Uterus (tissue), 2 donors: ENCODE results near the gene IFIT2.

Experiments
- CTCF ChIP-seq, 4 experiments: fragments of 200-600 bp in 2 of 4; fragments of 450-650 bp in 2 of 4; sonication (generic) in 2 of 4; IDR thresholded peaks; one replicate each; pipeline ENCODE4 v1.5.1; 2016 to 2019; ENCODE audit warnings: antibody characterized with exemption in 4 of 4, mild to moderate bottlenecking in 2 of 4, moderate library complexity in 1 of 4
- POLR2A ChIP-seq, 2 donors: fragments of 450-650 bp; IDR thresholded peaks; one replicate each; pipeline ENCODE4 v1.6.1; 2016; ENCODE audit warnings: antibody characterized with exemption in 2 of 2, mild to moderate bottlenecking in 1 of 2, moderate library complexity in 1 of 2

GRCh38 chr10:89357975-89358374 is 56.1 kb downstream of the IFIT2 start:
- TF ChIP-seq CTCF (IDR thresholded peaks at IDR 0.05), result no peak
- no peak for TF ChIP-seq POLR2A (IDR thresholded peaks at IDR 0.05)
